Endodermal cell (in vitro differentiated cells): ENCODE results near the gene DERL3. TPM values are rescaled to one million over a fixed set of nuclear protein-coding genes. Genes with fewer than 3 reads are reported as not detected.
A peak's percentile ranks its signal among the peaks of the same experiment; 100 is the strongest.

Source experiments
- DNase-seq: peaks from one replicate; pipeline ENCODE4 v3.0.0-alpha.2; 2017
- H3K27ac ChIP-seq: 2 replicates; pipeline ENCODE4 v1.5.1; 2013; ENCODE audit warnings: mild to moderate bottlenecking, low read depth, low read length, moderate library complexity
- H3K27me3 ChIP-seq: 2 replicates; pipeline ENCODE4 v1.6.1; 2013; ENCODE audit warnings: mild to moderate bottlenecking, low read length, moderate library complexity; ENCODE audit not compliant: insufficient read depth, control insufficient read depth, poor library complexity, severe bottlenecking
- H3K36me3 ChIP-seq: 2 replicates; pipeline ENCODE4 v1.7.0; 2013; ENCODE audit warnings: mild to moderate bottlenecking, low read length, moderate library complexity; ENCODE audit not compliant: control insufficient read depth, insufficient read depth
- H3K4me1 ChIP-seq: one replicate; pipeline ENCODE4 v1.7.0; 2013; ENCODE audit warnings: low read length; ENCODE audit not compliant: control insufficient read depth, insufficient read depth
- H3K4me3 ChIP-seq: 2 replicates; pipeline ENCODE4 v1.5.1; 2013; ENCODE audit warnings: mild to moderate bottlenecking, low read length, moderate library complexity
- H3K9ac ChIP-seq: 2 replicates; pipeline ENCODE4 v1.6.1; 2013; ENCODE audit warnings: mild to moderate bottlenecking, low read length, moderate library complexity; ENCODE audit not compliant: poor library complexity, severe bottlenecking; ENCODE audit errors: extremely low read depth
- H3K9me3 ChIP-seq: 2 replicates; pipeline ENCODE4 v1.6.1; 2013; ENCODE audit warnings: mild to moderate bottlenecking, low read length, moderate library complexity; ENCODE audit not compliant: control insufficient read depth
- H3K27ac Mint-ChIP-seq: 2 replicates; pipeline ENCODE4 v1.8.0; 2020; ENCODE audit warnings: mixed read lengths
- H3K27me3 Mint-ChIP-seq: 2 replicates; pipeline ENCODE4 v1.8.0; 2021; ENCODE audit warnings: mild to moderate bottlenecking, mixed read lengths; ENCODE audit not compliant: insufficient read depth
- H3K36me3 Mint-ChIP-seq: 2 replicates; pipeline ENCODE4 v1.8.0; 2020; ENCODE audit warnings: low read depth, mixed read lengths
- H3K4me1 Mint-ChIP-seq: 2 replicates; pipeline ENCODE4 v1.8.0; 2020; ENCODE audit warnings: mixed read lengths
- H3K4me3 Mint-ChIP-seq: 2 replicates; pipeline ENCODE4 v1.8.0; 2020; ENCODE audit warnings: mild to moderate bottlenecking, moderate library complexity, mixed read lengths
- H3K9me3 Mint-ChIP-seq: 2 replicates; pipeline ENCODE4 v1.8.0; 2020; ENCODE audit warnings: mild to moderate bottlenecking, mixed read lengths
- WGBS, 2 experiments: methylation state at CpG; one replicate each; pipeline versions ENCODE4 v1.1.5 to v1.1.7; 2013; ENCODE audit warnings: missing lambda C conversion rate in 2 of 2, mixed read lengths in 1 of 2; ENCODE audit not compliant: insufficient coverage in 1 of 2, insufficient read length in 1 of 2; 5-methylcytosine and 5-hydroxymethylcytosine counted together
- total RNA-seq, 2 donors: library from RNA; stranded (reverse); fragmentation: NEBNext Ultra II Directional in 1 of 2; extraction: Animal tissue kit (Norgen Biotek cat#: 25700) in 1 of 2; gene quantifications; 2 replicates in 1 of 2; 3 replicates in 1 of 2; pipeline ENCODE4 v1.2.1, GENCODE V29; 2021
- TF ChIP-seq, protein P1 (sequence below): fragments of 200-600 bp; sonication (generic); conservative IDR thresholded peaks from 2 replicates; pipeline ENCODE4 v1.5.0; 2021; ENCODE audit warnings: antibody characterized with exemption, mild to moderate bottlenecking

DERL3 gene
- total RNA-seq, 2 donors from 2014 or later, result 6.3 to 7.6 TPM

DNA sequence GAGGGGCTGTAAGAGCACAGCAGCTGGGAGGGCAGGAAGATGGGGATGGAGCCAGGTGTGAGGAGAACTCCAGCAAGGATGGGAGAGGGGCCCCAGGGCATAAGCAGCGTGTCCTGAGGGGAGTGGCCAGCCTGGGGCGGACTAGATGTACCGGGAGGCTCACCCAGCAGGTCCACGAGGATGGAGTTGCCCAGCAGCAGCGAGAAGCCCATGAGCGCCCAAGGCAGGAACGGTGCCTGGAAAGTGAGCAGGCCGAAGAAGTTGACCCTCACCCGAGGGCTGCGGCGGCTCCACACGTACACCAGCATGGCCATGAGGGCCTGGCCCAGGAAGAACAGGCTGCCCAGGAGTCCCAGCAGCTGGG, 1.3 kb downstream of the DERL3 start:
- Histone ChIP-seq H3K4me1 (no peaks in the 10 kb centered on the region), H3K27me3 (no peaks in the 10 kb centered on the region), H3K9me3 (no peaks in the 10 kb centered on the region), H3K4me3 (no peak overlapping the region), H3K27ac (no peak overlapping the region), H3K36me3 (peaks cover 26% of the 10 kb centered on the region), H3K9ac (no peak overlapping the region)
- Mint-ChIP-seq H3K4me1 (peaks cover 7% of the 10 kb centered on the region), H3K4me3 (peak overlapping the region; percentile 65), H3K27me3 (peaks cover 28% of the 10 kb centered on the region), H3K27ac (no peak overlapping the region), H3K9me3 (no peaks in the 10 kb centered on the region), H3K36me3 (peaks cover 13% of the 10 kb centered on the region)
- TF ChIP-seq, protein P1, sequence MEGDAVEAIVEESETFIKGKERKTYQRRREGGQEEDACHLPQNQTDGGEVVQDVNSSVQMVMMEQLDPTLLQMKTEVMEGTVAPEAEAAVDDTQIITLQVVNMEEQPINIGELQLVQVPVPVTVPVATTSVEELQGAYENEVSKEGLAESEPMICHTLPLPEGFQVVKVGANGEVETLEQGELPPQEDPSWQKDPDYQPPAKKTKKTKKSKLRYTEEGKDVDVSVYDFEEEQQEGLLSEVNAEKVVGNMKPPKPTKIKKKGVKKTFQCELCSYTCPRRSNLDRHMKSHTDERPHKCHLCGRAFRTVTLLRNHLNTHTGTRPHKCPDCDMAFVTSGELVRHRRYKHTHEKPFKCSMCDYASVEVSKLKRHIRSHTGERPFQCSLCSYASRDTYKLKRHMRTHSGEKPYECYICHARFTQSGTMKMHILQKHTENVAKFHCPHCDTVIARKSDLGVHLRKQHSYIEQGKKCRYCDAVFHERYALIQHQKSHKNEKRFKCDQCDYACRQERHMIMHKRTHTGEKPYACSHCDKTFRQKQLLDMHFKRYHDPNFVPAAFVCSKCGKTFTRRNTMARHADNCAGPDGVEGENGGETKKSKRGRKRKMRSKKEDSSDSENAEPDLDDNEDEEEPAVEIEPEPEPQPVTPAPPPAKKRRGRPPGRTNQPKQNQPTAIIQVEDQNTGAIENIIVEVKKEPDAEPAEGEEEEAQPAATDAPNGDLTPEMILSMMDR, result no peak
- WGBS, 2 experiments, result 88 to 92% methylated on average over 8 to 12 of the region's 12 CpGs
- no peak for DNase-seq

DNA sequence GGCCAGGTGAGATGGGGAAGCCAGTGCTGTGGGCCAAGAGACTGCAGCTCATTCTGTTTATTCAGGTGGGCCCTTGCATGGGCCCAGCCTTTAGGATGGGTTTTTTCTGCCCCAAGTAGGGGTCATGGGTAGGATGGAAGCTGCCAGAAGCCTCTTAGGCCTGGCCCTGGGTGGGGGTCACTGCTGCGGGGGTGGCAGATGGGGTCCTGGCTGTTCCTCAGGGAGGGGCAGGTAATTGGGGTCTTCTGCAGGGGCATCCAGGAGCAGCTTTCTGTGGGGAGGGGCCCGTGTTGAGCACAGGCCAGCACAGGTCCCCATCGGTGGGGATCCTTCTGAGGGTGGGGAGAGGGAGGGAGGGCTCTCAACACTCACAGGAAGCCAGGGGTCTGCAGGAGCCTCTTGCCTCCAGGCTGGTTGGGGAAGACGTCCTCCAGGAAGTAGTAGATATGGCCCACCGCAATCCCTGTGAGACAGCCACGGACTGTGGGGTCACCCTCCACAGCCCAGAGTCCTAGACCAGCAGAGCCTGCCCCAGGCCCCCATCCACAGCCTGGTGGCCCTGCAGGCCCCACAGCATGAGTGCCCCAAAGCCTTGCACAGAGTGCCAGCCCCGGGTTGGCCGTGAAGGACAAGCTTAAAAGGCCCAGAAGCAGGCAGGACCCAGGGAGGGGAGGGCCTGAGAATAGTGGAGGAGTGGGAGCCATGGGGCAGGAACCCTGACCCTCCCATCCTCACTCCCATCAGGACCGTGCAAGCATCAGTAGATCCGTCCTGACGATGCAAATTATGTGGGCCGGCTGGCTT, 1.9 kb downstream of the DERL3 start:
- peaks cover 26% of the 10 kb centered on the region for H3K36me3 ChIP-seq
- TF ChIP-seq, protein P1, result no peak
- Mint-ChIP-seq H3K36me3 (peaks cover 15% of the 10 kb centered on the region), H3K27ac (no peak overlapping the region), H3K27me3 (peaks cover 28% of the 10 kb centered on the region), H3K4me1 (peaks cover 7% of the 10 kb centered on the region), H3K9me3 (no peaks in the 10 kb centered on the region), H3K4me3 (no peak overlapping the region)
- no peak overlapping the region for H3K9ac ChIP-seq
- no peak for DNase-seq
- no peak overlapping the region for H3K4me3 ChIP-seq
- H3K27ac ChIP-seq, result no peak overlapping the region
- H3K9me3 ChIP-seq, result no peaks in the 10 kb centered on the region
- H3K4me1 ChIP-seq, result no peaks in the 10 kb centered on the region
- H3K27me3 ChIP-seq, result no peaks in the 10 kb centered on the region
- WGBS, 2 experiments, result 84 to 86% methylated on average over 4 to 12 of the region's 12 CpGs

DNA sequence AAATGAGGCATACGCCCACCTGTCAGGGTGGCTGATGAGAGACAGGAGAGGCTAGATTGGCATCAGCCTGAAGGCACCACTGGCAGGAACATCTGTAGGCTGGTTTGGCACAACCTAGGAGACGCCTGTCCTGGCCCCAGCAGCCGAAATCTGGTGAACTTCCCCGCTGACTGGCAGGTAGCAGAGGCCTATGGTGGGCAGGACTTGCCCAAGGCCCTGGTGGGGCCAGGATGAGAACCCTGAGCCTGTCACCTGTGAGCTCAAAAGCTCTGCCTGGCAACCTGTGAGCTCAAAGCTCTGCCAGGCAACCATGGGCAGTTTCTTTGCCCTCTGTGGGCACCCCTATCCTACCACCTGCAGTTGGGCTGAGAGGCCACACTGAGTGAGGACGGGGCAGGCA, 2.5 kb downstream of the DERL3 start:
- H3K9me3 ChIP-seq, result no peaks in the 10 kb centered on the region
- TF ChIP-seq, protein P1, result no peak
- no peak for DNase-seq
- Mint-ChIP-seq H3K4me3 (no peak overlapping the region), H3K4me1 (peaks cover 7% of the 10 kb centered on the region), H3K27me3 (peaks cover 22% of the 10 kb centered on the region), H3K9me3 (no peaks in the 10 kb centered on the region), H3K27ac (no peak overlapping the region), H3K36me3 (peaks cover 16% of the 10 kb centered on the region)
- H3K27me3 ChIP-seq, result no peaks in the 10 kb centered on the region
- H3K4me1 ChIP-seq, result no peaks in the 10 kb centered on the region
- no peak overlapping the region for H3K27ac ChIP-seq
- 75 to 96% methylated on average over 3 to 5 of the region's 5 CpGs for WGBS, 2 experiments
- peaks cover 32% of the 10 kb centered on the region for H3K36me3 ChIP-seq
- no peak overlapping the region for H3K9ac ChIP-seq
- H3K4me3 ChIP-seq, result no peak overlapping the region
